NCI-H1105 treated with DMSO at 0.1 percent for 48 hours (cell line): ENCODE measurements around the gene TIPARP.
A peak's percentile ranks its signal among the peaks of the same experiment; 100 is the strongest.
"Not testable (repeated sequence)": the region's sequence is repeated elsewhere in the genome, so short reads cannot be mapped to it uniquely, and the experiment has no call there.

Experiments
- DNase-seq: peaks from one replicate; lab custom pipeline; 2025; lab: John Stamatoyannopoulos, UW

TIPARP gene

GRCh38 chr3:156711944-156712343 is 37.6 kb downstream of the TIPARP start:
- not testable (repeated sequence) for DNase-seq

- no peak for DNase-seq
Observed at GRCh38 chr3:156716105-156716862, 41.9 kb downstream of the TIPARP start.

GRCh38 chr3:156718622-156719306 is 44.4 kb downstream of the TIPARP start:
- no peak for DNase-seq

GRCh38 chr3:156720826-156721225 is 46.4 kb downstream of the TIPARP start:
- DNase-seq, result no peak

GRCh38 chr3:156721687-156722618 is 47.6 kb downstream of the TIPARP start:
- DNase-seq, result no peak

- DNase-seq, result no peak
Observed at GRCh38 chr3:156723182-156723619, 48.8 kb downstream of the TIPARP start.

- no peak for DNase-seq
Observed at GRCh38 chr3:156725682-156726081, 51.3 kb downstream of the TIPARP start.

GRCh38 chr3:156726456-156726855 is 52.1 kb downstream of the TIPARP start:
- DNase-seq, result no peak

GRCh38 chr3:156727519-156728205 is 53.3 kb downstream of the TIPARP start:
- DNase-seq, result no peak

- peak; percentile 97 for DNase-seq
Observed at GRCh38 chr3:156728267-156728985, 54.0 kb downstream of the TIPARP start.

- DNase-seq, result no peak
Observed at GRCh38 chr3:156729460-156730179, 55.2 kb downstream of the TIPARP start.

- no peak for DNase-seq
Observed at GRCh38 chr3:156731813-156732212, 57.4 kb downstream of the TIPARP start.

- no peak for DNase-seq
Observed at GRCh38 chr3:156732261-156732660, 57.9 kb downstream of the TIPARP start.

GRCh38 chr3:156732715-156733421 is 58.5 kb downstream of the TIPARP start:
- DNase-seq, result no peak

GRCh38 chr3:156734661-156735060 is 60.3 kb downstream of the TIPARP start:
- not testable (repeated sequence) for DNase-seq

- no peak for DNase-seq
Observed at GRCh38 chr3:156735471-156735870, 61.1 kb downstream of the TIPARP start.

GRCh38 chr3:156737049-156737448 is 62.7 kb downstream of the TIPARP start:
- not testable (repeated sequence) for DNase-seq

GRCh38 chr3:156738251-156738650 is 63.9 kb downstream of the TIPARP start:
- DNase-seq, result no peak

GRCh38 chr3:156739976-156740375 is 65.6 kb downstream of the TIPARP start:
- DNase-seq, result no peak

GRCh38 chr3:156740581-156740980 is 66.2 kb downstream of the TIPARP start:
- not testable (repeated sequence) for DNase-seq
